Muscle of leg (tissue), 11 donors: ENCODE measurements around the gene NPAS3. TPM values are rescaled to one million over a fixed set of nuclear protein-coding genes. Genes with fewer than 3 reads are reported as not detected.

ENCODE experiments used
- DNase-seq: peaks from one replicate; pipeline ENCODE4 v3.0.0; 2013
- H3K27ac ChIP-seq: one replicate; pipeline ENCODE4 v1.5.1; 2013; ENCODE audit warnings: mild to moderate bottlenecking, low read length, control low read depth
- H3K27me3 ChIP-seq: one replicate; pipeline ENCODE4 v1.6.1; 2013; ENCODE audit warnings: low read length; ENCODE audit not compliant: control insufficient read depth, insufficient read depth
- H3K36me3 ChIP-seq: one replicate; pipeline ENCODE4 v1.6.1; 2013; ENCODE audit warnings: low read length; ENCODE audit not compliant: control insufficient read depth, insufficient read depth
- H3K4me1 ChIP-seq: one replicate; pipeline ENCODE4 v1.6.1; 2013; ENCODE audit warnings: low read length; ENCODE audit not compliant: control insufficient read depth, insufficient read depth
- H3K4me3 ChIP-seq: one replicate; pipeline ENCODE4 v1.5.1; 2013; ENCODE audit warnings: low read length, control low read depth
- H3K9me3 ChIP-seq: replicated peaks from 2 replicates; pipeline ENCODE4 v1.6.1; 2013; ENCODE audit warnings: low read depth, low read length; ENCODE audit not compliant: control insufficient read depth
- WGBS: methylation state at CpG from one replicate; pipeline ENCODE4 v1.1.5; 2013; ENCODE audit warnings: missing lambda C conversion rate; ENCODE audit not compliant: insufficient coverage; 5-methylcytosine and 5-hydroxymethylcytosine counted together
- polyA plus RNA-seq, 8 donors: library from polyadenylated mRNA; unstranded; fragments of 120-200 nt; gene quantifications; one replicate each; pipeline versions ENCODE4 v1.2.1 to v1.2.3, GENCODE V29; 2013; ENCODE audit warnings: inconsistent platforms in 1 of 8, low replicate concordance in 1 of 8; ENCODE audit not compliant: insufficient read length in 8 of 8, insufficient read depth in 1 of 8
- total RNA-seq: library from RNA; stranded (reverse); fragments of 120-200 nt; gene quantifications from one replicate; pipeline ENCODE4 v1.2.4, GENCODE V29; 2013

The NPAS3 gene
- total and polyA plus RNA-seq, 9 donors = 3.4 to 7.6 (median 5.1) TPM

DNA sequence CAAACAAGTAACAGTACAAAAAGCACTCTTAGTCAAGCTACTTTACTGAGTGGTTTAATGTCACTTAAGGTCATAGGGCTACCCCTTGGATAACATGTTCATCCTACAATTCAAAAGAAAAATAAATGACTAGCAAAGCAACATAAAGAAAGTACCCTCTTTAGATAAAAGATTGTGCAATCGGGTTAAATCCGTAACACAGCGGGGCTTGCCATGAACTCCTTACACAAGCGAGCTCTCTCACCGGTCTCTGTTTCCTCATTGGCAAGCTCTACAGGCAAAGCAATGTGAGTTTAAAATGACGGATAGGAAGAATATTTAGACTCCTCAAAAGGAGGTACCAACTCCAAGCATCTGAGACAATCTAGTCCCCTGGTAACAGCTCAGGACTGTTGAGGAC is 871.6 kb downstream of the NPAS3 start:
- Histone ChIP-seq H3K27ac (no peak overlapping the region), H3K4me3 (no peak overlapping the region), H3K36me3 (no peaks in the 10 kb centered on the region), H3K27me3 (no peaks in the 10 kb centered on the region), H3K4me1 (no peaks in the 10 kb centered on the region), H3K9me3 (no peaks in the 10 kb centered on the region)
- WGBS = no CpG with 5 or more reads among the region's 6 CpGs
- no peak for DNase-seq

DNA sequence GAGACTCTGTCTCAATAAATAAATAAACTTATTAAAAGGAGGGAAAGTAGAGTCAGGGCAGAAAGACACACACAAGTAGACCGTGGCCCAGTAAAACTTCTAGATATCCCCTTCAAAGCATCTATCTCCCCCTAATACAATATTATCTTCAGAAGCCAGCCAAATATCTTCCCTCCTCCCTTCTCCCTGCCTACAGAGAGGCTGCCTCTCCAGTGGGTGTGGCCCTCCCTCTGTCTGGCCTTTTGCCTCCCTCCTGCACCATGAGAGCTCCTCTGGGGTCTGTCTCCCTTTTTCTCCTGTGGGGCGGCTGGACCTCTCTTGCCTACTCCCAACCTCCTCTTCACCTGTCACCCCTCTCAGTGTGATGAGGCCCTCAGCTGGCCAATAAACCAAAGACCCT is 873.0 kb downstream of the NPAS3 start:
- no CpG with 5 or more reads among the region's 2 CpGs for WGBS
- Histone ChIP-seq H3K27me3 (no peaks in the 10 kb centered on the region), H3K9me3 (no peaks in the 10 kb centered on the region), H3K27ac (no peak overlapping the region), H3K36me3 (no peaks in the 10 kb centered on the region), H3K4me3 (no peak overlapping the region), H3K4me1 (no peaks in the 10 kb centered on the region)
- DNase-seq = no peak

DNA sequence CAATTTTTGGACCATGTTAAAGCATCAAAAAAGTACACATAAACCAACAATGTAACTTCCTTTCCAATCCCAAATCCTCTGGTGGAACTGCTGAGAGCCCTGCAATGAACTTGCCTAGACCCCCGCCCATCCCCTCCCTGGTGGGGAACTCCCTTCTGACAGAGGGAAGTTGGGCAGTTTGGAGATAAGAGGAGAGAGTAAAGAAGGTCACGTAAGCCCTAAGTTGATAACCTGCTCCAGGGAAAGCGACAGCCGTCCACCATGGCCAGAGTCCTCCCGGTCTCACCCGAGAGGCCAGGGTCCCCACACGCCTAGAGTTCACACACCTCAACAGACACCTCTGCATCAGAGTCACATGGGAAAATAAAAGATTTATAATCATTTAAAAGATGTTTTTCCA is 873.5 kb downstream of the NPAS3 start:
- no peak for DNase-seq
- H3K27me3 ChIP-seq = no peaks in the 10 kb centered on the region
- no peaks in the 10 kb centered on the region for H3K36me3 ChIP-seq
- H3K9me3 ChIP-seq = no peaks in the 10 kb centered on the region
- no CpG with 5 or more reads among the region's 7 CpGs for WGBS
- no peak overlapping the region for H3K27ac ChIP-seq
- no peak overlapping the region for H3K4me3 ChIP-seq
- H3K4me1 ChIP-seq = no peaks in the 10 kb centered on the region

DNA sequence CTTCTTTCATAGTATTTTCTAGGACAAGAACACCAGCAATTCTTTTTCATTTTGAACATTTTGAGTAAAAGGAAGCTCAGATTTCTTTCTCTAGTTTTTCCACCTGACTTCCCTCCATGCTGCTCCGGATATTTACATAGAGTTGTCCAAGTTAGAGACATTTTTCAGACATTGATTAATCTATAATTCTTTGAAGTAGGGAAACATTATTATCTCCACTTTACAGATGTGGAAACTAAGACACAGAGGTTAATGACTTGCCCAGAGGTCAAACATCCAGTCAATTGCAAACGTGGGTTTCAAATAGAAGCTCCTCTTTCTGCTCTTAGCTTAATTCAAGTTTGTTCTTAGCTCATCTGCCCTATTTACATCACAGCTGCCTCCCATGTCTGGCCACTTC is 873.9 kb downstream of the NPAS3 start:
- no peaks in the 10 kb centered on the region for H3K9me3 ChIP-seq
- no peak overlapping the region for H3K4me3 ChIP-seq
- H3K36me3 ChIP-seq = no peaks in the 10 kb centered on the region
- no peaks in the 10 kb centered on the region for H3K4me1 ChIP-seq
- no peak overlapping the region for H3K27ac ChIP-seq
- DNase-seq = no peak
- WGBS = 33% methylated on average over 1 of the region's 2 CpGs
- no peaks in the 10 kb centered on the region for H3K27me3 ChIP-seq

DNA sequence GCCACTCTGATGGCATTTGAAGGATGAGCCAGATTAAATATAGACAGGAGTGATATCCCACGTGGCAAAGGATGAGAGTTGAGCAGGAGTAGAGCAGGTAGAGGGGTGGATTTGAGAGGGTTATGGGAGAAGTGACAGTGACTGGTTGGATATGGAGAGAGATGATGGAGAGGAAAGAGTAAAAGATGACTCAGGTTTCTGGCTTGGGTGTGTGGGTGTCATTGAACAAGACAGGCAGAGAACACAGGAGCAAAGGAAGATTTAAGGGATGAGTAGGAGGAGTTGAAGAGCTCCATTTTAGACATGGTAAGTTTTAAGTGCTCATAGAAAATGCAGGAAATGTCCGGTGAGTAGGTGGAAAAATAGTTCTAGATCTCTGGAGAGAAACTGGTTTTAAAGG is 875.3 kb downstream of the NPAS3 start:
- H3K27me3 ChIP-seq = no peaks in the 10 kb centered on the region
- H3K36me3 ChIP-seq = no peaks in the 10 kb centered on the region
- H3K4me1 ChIP-seq = no peaks in the 10 kb centered on the region
- H3K9me3 ChIP-seq = no peaks in the 10 kb centered on the region
- H3K27ac ChIP-seq = no peak overlapping the region
- no peak overlapping the region for H3K4me3 ChIP-seq
- WGBS = 59% methylated on average over 2 of the region's 2 CpGs
- DNase-seq = no peak

DNA sequence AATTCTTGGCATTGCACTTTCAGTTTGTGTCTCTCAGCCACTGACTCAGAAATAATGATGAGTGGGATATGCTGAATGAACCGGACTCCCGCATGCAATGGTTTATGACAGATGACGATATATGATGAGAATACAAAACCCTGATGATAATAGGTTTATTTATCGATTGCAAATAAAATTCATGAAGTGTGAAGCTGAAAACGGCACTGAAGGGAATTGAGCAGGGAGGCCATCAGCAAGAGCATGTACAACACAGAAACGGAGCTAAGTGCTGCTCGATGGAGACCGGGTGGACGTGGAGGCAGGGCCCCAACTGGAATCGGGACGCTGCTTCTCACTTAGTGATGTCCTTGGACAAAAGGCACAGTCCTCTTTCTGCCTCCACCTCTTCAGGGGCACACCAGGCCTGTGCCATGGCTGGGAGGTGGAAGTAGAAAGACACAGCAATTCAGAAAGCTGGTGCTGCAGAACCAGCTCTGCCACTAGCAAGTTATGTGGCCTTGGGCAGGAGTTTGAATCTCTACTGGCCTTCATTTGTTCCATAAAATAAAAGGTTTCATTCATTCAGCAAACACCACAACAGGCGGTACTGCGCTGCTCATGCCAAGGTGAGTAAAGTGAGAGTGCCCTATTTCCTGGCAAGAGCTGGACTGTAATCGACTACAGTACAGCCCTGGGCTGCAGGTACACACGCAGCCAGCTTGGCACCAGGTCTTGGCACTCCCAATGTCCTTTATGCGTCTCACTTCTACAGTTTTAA is 895.2 kb downstream of the NPAS3 start:
- no peak for DNase-seq
- 53% methylated on average over 13 of the region's 16 CpGs for WGBS
- no peak overlapping the region for H3K4me3 ChIP-seq
- H3K9me3 ChIP-seq = no peaks in the 10 kb centered on the region
- no peak overlapping the region for H3K27ac ChIP-seq
- no peaks in the 10 kb centered on the region for H3K27me3 ChIP-seq
- no peaks in the 10 kb centered on the region for H3K36me3 ChIP-seq
- no peaks in the 10 kb centered on the region for H3K4me1 ChIP-seq

DNA sequence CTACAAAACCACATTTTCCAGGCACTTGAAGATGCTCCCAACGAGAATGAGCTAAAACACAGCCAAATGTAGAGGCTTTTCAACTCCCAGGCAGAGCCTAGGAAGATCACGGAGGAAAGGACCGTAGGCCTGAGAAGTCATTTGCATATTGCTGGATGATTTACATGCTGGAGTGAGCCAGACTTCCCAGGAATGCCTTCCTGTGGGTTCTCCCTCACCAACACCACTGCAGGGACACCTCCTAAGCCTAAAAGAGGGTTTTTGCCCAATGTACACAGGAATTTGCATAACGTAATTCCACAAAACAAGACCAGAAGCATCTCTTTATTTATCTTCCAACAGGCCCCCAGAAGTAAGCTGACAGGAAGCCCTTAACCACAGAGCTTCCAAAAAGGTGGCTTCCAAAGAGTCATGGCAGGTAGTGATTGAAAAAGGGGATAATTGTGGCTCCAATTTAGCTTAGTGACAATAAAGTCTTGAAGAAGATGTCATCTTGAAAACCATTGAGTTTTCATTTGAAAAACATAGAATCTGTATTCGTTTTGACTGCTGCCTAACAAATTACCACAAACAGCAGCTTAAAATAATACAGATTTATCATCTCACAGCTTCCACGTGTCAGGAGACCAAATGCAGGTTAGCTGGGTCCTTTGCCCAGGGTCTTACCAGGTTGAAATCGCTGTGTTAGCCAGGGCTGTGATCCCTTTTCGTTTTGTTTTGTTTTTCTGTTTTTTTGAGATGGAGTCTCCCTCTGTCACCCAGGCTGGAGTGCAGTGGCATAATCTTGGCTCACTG is 896.0 kb downstream of the NPAS3 start:
- no peaks in the 10 kb centered on the region for H3K27me3 ChIP-seq
- no peaks in the 10 kb centered on the region for H3K9me3 ChIP-seq
- no peaks in the 10 kb centered on the region for H3K36me3 ChIP-seq
- H3K4me3 ChIP-seq = no peak overlapping the region
- 60% methylated on average over 1 of the region's 8 CpGs for whole genome bisulfite sequencing
- no peak for DNase-seq
- H3K27ac ChIP-seq = no peak overlapping the region
- H3K4me1 ChIP-seq = no peaks in the 10 kb centered on the region

DNA sequence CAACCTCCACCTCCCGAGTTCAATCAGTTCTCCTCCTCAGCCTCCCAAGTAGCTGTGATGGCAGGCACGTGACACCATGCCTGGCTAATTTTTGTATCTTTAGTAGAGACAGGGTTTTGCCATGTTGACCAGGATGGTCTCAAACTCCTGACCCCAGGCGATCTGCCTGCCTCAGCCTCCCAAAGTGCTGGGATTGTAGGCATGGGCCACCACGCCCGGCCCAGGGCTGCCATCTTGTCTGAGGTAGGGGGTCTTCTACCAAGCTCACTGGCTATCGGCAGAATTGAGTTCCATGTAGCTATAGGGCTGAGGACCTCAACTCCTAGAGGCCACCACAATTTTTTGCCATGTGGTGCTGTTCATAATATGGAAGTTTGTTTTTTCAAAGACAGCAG is 896.6 kb downstream of the NPAS3 start:
- Histone ChIP-seq H3K9me3 (no peaks in the 10 kb centered on the region), H3K4me1 (no peaks in the 10 kb centered on the region), H3K27me3 (no peaks in the 10 kb centered on the region), H3K4me3 (no peak overlapping the region), H3K36me3 (no peaks in the 10 kb centered on the region), H3K27ac (no peak overlapping the region)
- WGBS = 100% methylated on average over 3 of the region's 6 CpGs
- DNase-seq = no peak

DNA sequence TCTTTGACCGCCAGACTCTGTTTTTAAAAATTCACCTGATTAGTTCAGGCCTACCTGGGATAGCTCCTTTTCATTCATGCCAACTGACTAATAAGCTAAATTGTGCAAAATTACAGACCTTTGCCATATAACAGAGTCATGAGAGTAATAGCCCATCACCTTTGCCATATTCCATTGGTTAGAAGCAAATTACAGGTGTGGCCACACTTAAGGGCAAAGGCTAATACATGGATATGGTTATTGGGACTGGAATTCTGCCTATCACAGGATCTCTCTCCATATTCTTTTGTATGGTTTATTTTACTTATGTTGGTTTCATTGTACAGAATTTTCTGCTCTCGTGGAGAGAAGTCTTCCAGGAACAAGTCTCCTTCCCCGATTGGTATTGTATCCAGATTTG is 897.0 kb downstream of the NPAS3 start:
- WGBS = no CpG with 5 or more reads among the region's 3 CpGs
- H3K27me3 ChIP-seq = no peaks in the 10 kb centered on the region
- no peaks in the 10 kb centered on the region for H3K9me3 ChIP-seq
- no peak overlapping the region for H3K27ac ChIP-seq
- no peak overlapping the region for H3K4me3 ChIP-seq
- H3K36me3 ChIP-seq = no peaks in the 10 kb centered on the region
- DNase-seq = no peak
- H3K4me1 ChIP-seq = no peaks in the 10 kb centered on the region

DNA sequence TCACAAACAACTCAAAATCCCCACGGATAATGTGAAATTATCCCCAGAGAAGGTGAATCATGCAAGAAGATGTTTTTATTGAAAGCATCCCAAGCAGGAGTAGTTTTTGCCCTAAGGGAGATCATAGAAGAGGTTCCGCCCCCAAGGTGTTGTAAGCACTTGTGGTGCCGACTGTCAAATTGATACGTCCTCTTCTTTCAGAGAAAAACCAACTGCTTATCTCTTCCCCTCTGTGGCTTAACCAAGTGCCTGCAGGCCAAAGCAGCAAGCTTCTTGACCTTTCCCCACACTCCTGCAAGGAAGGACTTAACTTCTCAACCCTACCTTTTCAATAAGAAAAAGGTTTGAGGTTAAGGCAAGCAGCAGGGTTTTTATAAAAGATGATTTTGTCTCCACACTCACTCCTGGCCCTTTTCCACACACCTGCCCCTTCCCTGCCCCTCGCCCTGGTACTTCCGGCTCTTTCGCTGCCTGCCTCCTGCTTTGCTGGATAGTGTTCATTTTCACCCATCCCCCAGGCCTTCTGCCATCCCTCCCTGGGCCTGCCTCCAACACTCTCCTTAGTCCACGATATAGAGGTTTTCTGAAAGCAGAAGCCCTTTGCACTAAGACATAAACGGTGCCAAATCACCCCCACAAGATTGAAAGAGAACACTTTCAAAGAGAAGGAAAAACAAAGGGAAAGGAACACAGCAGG is 897.7 kb downstream of the NPAS3 start:
- DNase-seq = no peak

More for the DNA sequence above, 897.7 kb downstream of the NPAS3 start:
- Histone ChIP-seq H3K4me1 (no peaks in the 10 kb centered on the region), H3K27me3 (no peaks in the 10 kb centered on the region), H3K36me3 (no peaks in the 10 kb centered on the region), H3K9me3 (no peaks in the 10 kb centered on the region), H3K4me3 (no peak overlapping the region), H3K27ac (no peak overlapping the region)
- 58% methylated on average over 3 of the region's 9 CpGs for WGBS
